ENCODE measurements around the gene ACOX3.

Gene ACOX3

GRCh38 chr4:8474856-8475255 is 34.3 kb upstream of the ACOX3 start:
- Histone ChIP-seq H2AFZ (ENCODE audit: low read length) (no peak overlapping the region), H3K4me2 (ENCODE audit: low read length) (no peak overlapping the region), H3K27me3 (ENCODE audit: insufficient read depth, low read length) (no peaks in the 10 kb centered on the region), H3K36me3 (ENCODE audit: insufficient read depth, low read length) (no peaks in the 10 kb centered on the region), H3F3A (ENCODE audit: insufficient read depth, low read length) (no peaks in the 10 kb centered on the region), H3K4me3 (ENCODE audit: low read depth, low read length, poor library complexity, severe bottlenecking) (no peak overlapping the region), H3K27ac (ENCODE audit: low read depth, low read length, poor library complexity, severe bottlenecking) (no peak overlapping the region), H3K4me1 (ENCODE audit: insufficient read depth, low read length, severe bottlenecking) (no peaks in the 10 kb centered on the region), H3K79me2 (ENCODE audit: insufficient read depth, low read length) (no peaks in the 10 kb centered on the region), H3K9me3 (ENCODE audit: low read length) (no peaks in the 10 kb centered on the region), H3K9ac (ENCODE audit: low read length) (no peak overlapping the region), H3K9me2 (ENCODE audit: low read depth, low read length) (no peaks in the 10 kb centered on the region), H4K20me1 (ENCODE audit: insufficient read depth, low read length) (no peaks in the 10 kb centered on the region)
- no peak for TF ChIP-seq EZH2 (IDR thresholded peaks at IDR 0.05; ENCODE audit: borderline replicate concordance, low read length)
- TF ChIP-seq, protein P1, sequence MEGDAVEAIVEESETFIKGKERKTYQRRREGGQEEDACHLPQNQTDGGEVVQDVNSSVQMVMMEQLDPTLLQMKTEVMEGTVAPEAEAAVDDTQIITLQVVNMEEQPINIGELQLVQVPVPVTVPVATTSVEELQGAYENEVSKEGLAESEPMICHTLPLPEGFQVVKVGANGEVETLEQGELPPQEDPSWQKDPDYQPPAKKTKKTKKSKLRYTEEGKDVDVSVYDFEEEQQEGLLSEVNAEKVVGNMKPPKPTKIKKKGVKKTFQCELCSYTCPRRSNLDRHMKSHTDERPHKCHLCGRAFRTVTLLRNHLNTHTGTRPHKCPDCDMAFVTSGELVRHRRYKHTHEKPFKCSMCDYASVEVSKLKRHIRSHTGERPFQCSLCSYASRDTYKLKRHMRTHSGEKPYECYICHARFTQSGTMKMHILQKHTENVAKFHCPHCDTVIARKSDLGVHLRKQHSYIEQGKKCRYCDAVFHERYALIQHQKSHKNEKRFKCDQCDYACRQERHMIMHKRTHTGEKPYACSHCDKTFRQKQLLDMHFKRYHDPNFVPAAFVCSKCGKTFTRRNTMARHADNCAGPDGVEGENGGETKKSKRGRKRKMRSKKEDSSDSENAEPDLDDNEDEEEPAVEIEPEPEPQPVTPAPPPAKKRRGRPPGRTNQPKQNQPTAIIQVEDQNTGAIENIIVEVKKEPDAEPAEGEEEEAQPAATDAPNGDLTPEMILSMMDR (IDR thresholded peaks at IDR 0.05; ENCODE audit: low read length): no peak

DNA sequence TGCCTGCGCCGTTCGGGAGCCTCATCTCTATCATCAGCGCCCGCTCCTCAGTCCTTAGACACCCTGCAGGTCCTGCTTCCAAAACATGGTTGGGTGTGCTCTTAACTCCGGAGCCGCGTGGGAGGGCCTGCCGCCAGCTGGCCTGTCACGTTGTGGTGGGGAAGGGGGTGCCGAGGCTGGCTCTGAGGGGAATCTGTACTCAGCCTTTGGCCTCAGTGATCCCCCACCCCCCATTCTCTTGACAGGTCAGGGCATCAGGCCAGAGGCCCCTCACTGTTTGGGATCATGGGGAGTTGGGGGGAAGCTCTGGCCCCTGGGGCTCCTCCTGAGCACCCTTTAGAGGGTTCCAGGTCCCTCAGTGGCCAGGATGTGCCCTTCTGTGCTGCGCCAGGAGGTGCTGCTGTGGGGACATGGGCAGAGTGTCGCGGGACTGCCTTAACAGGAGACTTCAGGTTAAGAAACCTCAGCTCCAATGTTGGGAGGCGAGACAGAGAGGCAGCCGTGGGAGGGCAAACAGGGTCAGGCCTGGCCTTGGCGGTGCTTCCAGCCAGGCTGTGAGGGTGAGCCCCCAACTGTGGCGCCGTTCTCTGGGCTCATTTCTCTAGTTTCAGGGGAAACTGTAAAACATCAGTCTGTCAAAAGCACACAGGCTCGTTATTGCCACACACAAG is 33.5 kb upstream of the ACOX3 start:
- Histone ChIP-seq H3K9ac (ENCODE audit: low read length) (no peak overlapping the region), H3K4me2 (ENCODE audit: low read length) (no peak overlapping the region), H2AFZ (ENCODE audit: low read length) (no peak overlapping the region), H3K27ac (ENCODE audit: low read depth, low read length, poor library complexity, severe bottlenecking) (no peak overlapping the region), H3F3A (ENCODE audit: insufficient read depth, low read length) (no peaks in the 10 kb centered on the region), H3K4me3 (ENCODE audit: low read depth, low read length, poor library complexity, severe bottlenecking) (no peak overlapping the region), H3K36me3 (ENCODE audit: insufficient read depth, low read length) (peaks cover 6% of the 10 kb centered on the region), H3K9me3 (ENCODE audit: low read length) (no peaks in the 10 kb centered on the region), H3K9me2 (ENCODE audit: low read depth, low read length) (no peaks in the 10 kb centered on the region), H4K20me1 (ENCODE audit: insufficient read depth, low read length) (no peaks in the 10 kb centered on the region), H3K27me3 (ENCODE audit: insufficient read depth, low read length) (no peaks in the 10 kb centered on the region), H3K4me1 (ENCODE audit: insufficient read depth, low read length, severe bottlenecking) (no peaks in the 10 kb centered on the region), H3K79me2 (ENCODE audit: insufficient read depth, low read length) (no peaks in the 10 kb centered on the region)
- TF ChIP-seq EZH2 (IDR thresholded peaks at IDR 0.05; ENCODE audit: borderline replicate concordance, low read length): no peak
- TF ChIP-seq, protein P1 (IDR thresholded peaks at IDR 0.05; ENCODE audit: low read length): no peak

- H3K9ac ChIP-seq (ENCODE audit: low read length): no peak overlapping the region
- no peak overlapping the region for H3K4me3 ChIP-seq (ENCODE audit: low read depth, low read length, poor library complexity, severe bottlenecking)
- no peaks in the 10 kb centered on the region for H4K20me1 ChIP-seq (ENCODE audit: insufficient read depth, low read length)
- no peak for TF ChIP-seq EZH2 (IDR thresholded peaks at IDR 0.05; ENCODE audit: borderline replicate concordance, low read length)
- TF ChIP-seq, protein P1 (IDR thresholded peaks at IDR 0.05; ENCODE audit: low read length): no peak
- H3K9me3 ChIP-seq (ENCODE audit: low read length): no peaks in the 10 kb centered on the region
- H3F3A ChIP-seq (ENCODE audit: insufficient read depth, low read length): no peaks in the 10 kb centered on the region
- peaks cover 8% of the 10 kb centered on the region for H3K36me3 ChIP-seq (ENCODE audit: insufficient read depth, low read length)
- no peaks in the 10 kb centered on the region for H3K4me1 ChIP-seq (ENCODE audit: insufficient read depth, low read length, severe bottlenecking)
- no peak overlapping the region for H2AFZ ChIP-seq (ENCODE audit: low read length)
- H3K27me3 ChIP-seq (ENCODE audit: insufficient read depth, low read length): no peaks in the 10 kb centered on the region
- H3K27ac ChIP-seq (ENCODE audit: low read depth, low read length, poor library complexity, severe bottlenecking): no peak overlapping the region
- no peaks in the 10 kb centered on the region for H3K79me2 ChIP-seq (ENCODE audit: insufficient read depth, low read length)
- no peak overlapping the region for H3K4me2 ChIP-seq (ENCODE audit: low read length)
- no peaks in the 10 kb centered on the region for H3K9me2 ChIP-seq (ENCODE audit: low read depth, low read length)
Observed at GRCh38 chr4:8473198-8473919, 32.8 kb upstream of the ACOX3 start.
